ENCODE measurements around the gene MGMT. TPM values are rescaled to one million over a fixed set of nuclear protein-coding genes. Genes with fewer than 3 reads are reported as not detected.

Gene MGMT
- total and polyA plus RNA-seq, 2 donors (not counting 3 experiments of a cell fraction or from before 2014, with no cell fraction given), result 15.0 to 15.2 TPM

DNA sequence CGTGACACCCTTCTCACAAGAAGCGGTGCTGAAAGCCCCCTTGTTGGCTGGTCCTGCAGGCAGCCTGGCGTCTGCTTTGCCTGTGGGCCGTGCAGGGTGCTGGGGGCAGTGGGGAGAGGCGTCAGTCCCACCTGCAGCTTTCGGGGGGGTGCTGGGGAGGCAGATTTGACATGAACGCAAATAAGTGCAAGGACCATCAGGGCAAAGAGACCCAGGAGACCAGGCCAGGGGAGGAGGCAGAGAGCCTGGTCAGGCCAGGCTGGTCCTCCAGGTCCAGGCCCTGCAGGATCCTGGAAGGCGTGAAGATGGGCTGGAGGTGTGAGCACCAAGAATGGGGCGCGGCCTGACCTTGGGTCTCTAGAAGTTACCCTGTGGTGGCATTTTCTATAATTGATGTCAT lies 81.6 kb downstream of the MGMT start:
- ChIA-PET CTCF (no interaction called here), POLR2A (no interaction called here)
- Histone ChIP-seq H3K27ac (ENCODE audit: insufficient read depth, low read depth, low read length) (no peak overlapping the region), H3K4me1 (ENCODE audit: control insufficient read depth, extremely low read depth, insufficient read depth, low read length) (no peaks in the 10 kb centered on the region), H3K79me2 (ENCODE audit: control insufficient read depth, insufficient read depth, low read length) (no peaks in the 10 kb centered on the region), H3K9me3 (replicated peaks; ENCODE audit: control insufficient read depth, insufficient read depth, low read length) (no peaks in the 10 kb centered on the region), H2AFZ (ENCODE audit: low read depth, low read length) (no peak overlapping the region), H3K4me2 (ENCODE audit: insufficient read depth, low read length) (no peak overlapping the region), H3K9me1 (replicated peaks; ENCODE audit: control insufficient read depth, extremely low read depth, insufficient read depth, low read length) (no peaks in the 10 kb centered on the region), H4K20me1 (replicated peaks; ENCODE audit: control insufficient read depth, extremely low read depth, insufficient read depth, low read length) (no peaks in the 10 kb centered on the region), H3K27me3 (ENCODE audit: control insufficient read depth in 2 of 2, insufficient read depth in 2 of 2, low read length in 2 of 2) (no peaks in the 10 kb centered on the region), H3K4me3 (replicated peaks in 1 of 3; ENCODE audit: insufficient read depth in 1 of 3, low read depth in 1 of 3, low read length in 3 of 3) (no peak overlapping the region), H3K36me3 (ENCODE audit: control insufficient read depth in 2 of 2, extremely low read depth in 1 of 2, insufficient read depth in 2 of 2, low read length in 2 of 2) (no peaks in the 10 kb centered on the region), H3K9ac (replicated peaks; ENCODE audit: extremely low read depth, insufficient read depth, low read length) (no peak overlapping the region)
- no TSS peak for BruUV-seq (replicated peaks)
- no peak for TF ChIP-seq POLR2A (IDR thresholded peaks at IDR 0.05; ENCODE audit: low read depth, low read length)
- TF ChIP-seq MYC (IDR thresholded peaks at IDR 0.05; ENCODE audit: low read depth, low read length), result no peak
- no peak for TF ChIP-seq GATA2 (IDR thresholded peaks at IDR 0.05; ENCODE audit: insufficient read depth, insufficient read length, low read depth, low read length)
- TF ChIP-seq, protein P1, sequence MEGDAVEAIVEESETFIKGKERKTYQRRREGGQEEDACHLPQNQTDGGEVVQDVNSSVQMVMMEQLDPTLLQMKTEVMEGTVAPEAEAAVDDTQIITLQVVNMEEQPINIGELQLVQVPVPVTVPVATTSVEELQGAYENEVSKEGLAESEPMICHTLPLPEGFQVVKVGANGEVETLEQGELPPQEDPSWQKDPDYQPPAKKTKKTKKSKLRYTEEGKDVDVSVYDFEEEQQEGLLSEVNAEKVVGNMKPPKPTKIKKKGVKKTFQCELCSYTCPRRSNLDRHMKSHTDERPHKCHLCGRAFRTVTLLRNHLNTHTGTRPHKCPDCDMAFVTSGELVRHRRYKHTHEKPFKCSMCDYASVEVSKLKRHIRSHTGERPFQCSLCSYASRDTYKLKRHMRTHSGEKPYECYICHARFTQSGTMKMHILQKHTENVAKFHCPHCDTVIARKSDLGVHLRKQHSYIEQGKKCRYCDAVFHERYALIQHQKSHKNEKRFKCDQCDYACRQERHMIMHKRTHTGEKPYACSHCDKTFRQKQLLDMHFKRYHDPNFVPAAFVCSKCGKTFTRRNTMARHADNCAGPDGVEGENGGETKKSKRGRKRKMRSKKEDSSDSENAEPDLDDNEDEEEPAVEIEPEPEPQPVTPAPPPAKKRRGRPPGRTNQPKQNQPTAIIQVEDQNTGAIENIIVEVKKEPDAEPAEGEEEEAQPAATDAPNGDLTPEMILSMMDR (IDR thresholded peaks at IDR 0.05; ENCODE audit: extremely low read depth in 1 of 2, insufficient read depth in 1 of 2, low read depth in 1 of 2, low read length in 2 of 2), result no peak
- no peak for TF ChIP-seq EZH2 (IDR thresholded peaks at IDR 0.05; ENCODE audit: borderline replicate concordance, low read depth, low read length, severe bottlenecking)
- no peak for TF ChIP-seq POLR2AphosphoS5 (IDR thresholded peaks at IDR 0.05; ENCODE audit: insufficient read depth, low read depth, low read length)
- TF ChIP-seq, protein P2, sequence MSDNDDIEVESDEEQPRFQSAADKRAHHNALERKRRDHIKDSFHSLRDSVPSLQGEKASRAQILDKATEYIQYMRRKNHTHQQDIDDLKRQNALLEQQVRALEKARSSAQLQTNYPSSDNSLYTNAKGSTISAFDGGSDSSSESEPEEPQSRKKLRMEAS (IDR thresholded peaks at IDR 0.05; ENCODE audit: insufficient read depth, insufficient read length), result no peak
- no peak for TF ChIP-seq FOS (IDR thresholded peaks at IDR 0.05; ENCODE audit: borderline replicate concordance, insufficient read depth, low read length)
- TF ChIP-seq JUN (IDR thresholded peaks at IDR 0.05; ENCODE audit: borderline replicate concordance, insufficient read depth, insufficient read length, low read depth), result no peak
- no peak for DNase-seq (ENCODE audit: low read depth, low spot score)
- FAIRE-seq, result no peak
- intact Hi-C loops (cut with micrococcal nuclease) (loop anchor here (10.0 kb wide), 1 partner anchor 514 kb away; no protein-coding TSS in a partner anchor), dilution Hi-C loops (cut with MboI; ENCODE audit: extremely low pct_ligation_motif_present, low sequenced_read_pairs) (no loop called here)
